T-helper 1 cell (primary cell): Measurements from ENCODE around the gene PC.

Experiments used
- DNase-seq, 5 donors: peaks; one replicate each; pipeline ENCODE4 v3.0.0-alpha.2; 2012 to 2020

Gene PC

GRCh38 chr11:66864924-66865697 is 93.1 kb downstream of the PC start:
- no peak for DNase-seq

GRCh38 chr11:66864172-66864901 is 93.8 kb downstream of the PC start:
- DNase-seq = no peak

GRCh38 chr11:66863428-66864125 is 94.6 kb downstream of the PC start:
- no peak for DNase-seq

- no peak for DNase-seq
These were observed 95.6 kb downstream of the PC start for GRCh38 chr11:66862559-66863037.

- no peak for DNase-seq
These were observed 96.2 kb downstream of the PC start for GRCh38 chr11:66861774-66862558.

GRCh38 chr11:66861038-66861773 is 97.0 kb downstream of the PC start:
- DNase-seq = no peak

GRCh38 chr11:66860449-66860831 is 97.7 kb downstream of the PC start:
- no peak for DNase-seq

GRCh38 chr11:66859686-66860448 is 98.3 kb downstream of the PC start:
- no peak for DNase-seq

GRCh38 chr11:66858939-66859685 is 99.1 kb downstream of the PC start:
- DNase-seq = no peak

- DNase-seq = no peak
These were observed 99.8 kb downstream of the PC start for GRCh38 chr11:66858186-66858938.

GRCh38 chr11:66857927-66858185 is 100.3 kb downstream of the PC start:
- no peak for DNase-seq

GRCh38 chr11:66857234-66857926 is 100.8 kb downstream of the PC start:
- no peak for DNase-seq

GRCh38 chr11:66856496-66857233 is 101.5 kb downstream of the PC start, which contains the start of gene LRFN4:
Gene LRFN4 (plus strand): TSS chr11:66857064. CDS start chr11:66857745, 681 bp downstream.
- peak in 3 of 5 donors; percentile 43 to 57 (median 55) for DNase-seq

- peak; percentile 65 to 88 (median 70) for DNase-seq
These were observed 102.3 kb downstream of the PC start for GRCh38 chr11:66855574-66856495.

- no peak for DNase-seq
These were observed 103.4 kb downstream of the PC start for GRCh38 chr11:66854729-66855211.

GRCh38 chr11:66854231-66854661 is 103.9 kb downstream of the PC start:
- DNase-seq = peak in 1 of 5 donors; percentile 8
